PC-3 (cell line): ENCODE results near the gene SALL4. TPM values are rescaled to one million over a fixed set of nuclear protein-coding genes. Genes with fewer than 3 reads are reported as not detected.
A peak's percentile ranks its signal among the peaks of the same experiment; 100 is the strongest.

Experiments
- ATAC-seq: fragments of 200-7000 bp; cut with Tn5 transposase; 2 replicates; pipeline ENCODE4 v1.9.1; 2020; ENCODE audit warnings: mild to moderate bottlenecking, moderate library complexity
- BruUV-seq: library from RNA; stranded (reverse); fragments of 400-500 nt; replicated peaks from 2 replicates; lab custom pipeline; 2021; lab: Mats Ljungman, UMichigan
- CTCF ChIA-PET: fragments of 300-600 bp; sonication (Branson Sonifier 250); formaldehyde crosslinking; loops from one replicate; lab custom pipeline; 2022; ENCODE audit warnings: antibody characterized with exemption; lab: Charles Lee
- POLR2A ChIA-PET: fragments of 300-600 bp; sonication (Branson Sonifier 250); formaldehyde crosslinking; loops from one replicate; lab custom pipeline; 2022; ENCODE audit warnings: antibody characterized with exemption; ENCODE audit not compliant: unreplicated experiment; lab: Charles Lee
- DNase-seq: peaks from one replicate; pipeline ENCODE4 v3.0.0-alpha.2; 2015
- H2AFZ ChIP-seq: fragments of 300-600 bp; sonication (generic); 2 replicates; pipeline ENCODE4 v1.6.0; 2016; ENCODE audit warnings: antibody characterized with exemption, low read length
- H3F3A ChIP-seq: fragments of 300-600 bp; sonication (generic); one replicate; pipeline ENCODE4 v1.6.0; 2017; ENCODE audit warnings: antibody characterized with exemption, low read length, control low read depth, mild to moderate bottlenecking; ENCODE audit not compliant: unreplicated experiment
- H3K27ac ChIP-seq: fragments of 300-600 bp; sonication (generic); 2 replicates; pipeline ENCODE4 v1.5.1; 2016; ENCODE audit warnings: mild to moderate bottlenecking, low read length
- H3K27me3 ChIP-seq: fragments of 300-600 bp; sonication (generic); 2 replicates; pipeline ENCODE4 v1.6.1; 2016; ENCODE audit warnings: low read length, mixed read lengths
- H3K36me3 ChIP-seq: fragments of 300-600 bp; sonication (generic); 2 replicates; pipeline ENCODE4 v1.6.1; 2016; ENCODE audit warnings: low read depth, mixed run types, low read length, mixed read lengths
- H3K4me1 ChIP-seq: fragments of 300-600 bp; sonication (generic); 2 replicates; pipeline ENCODE4 v1.5.1; 2016; ENCODE audit warnings: low read length; ENCODE audit not compliant: insufficient read depth
- H3K4me2 ChIP-seq: fragments of 300-600 bp; sonication (generic); 2 replicates; pipeline ENCODE4 v1.6.0; 2016; ENCODE audit warnings: low read length
- H3K4me3 ChIP-seq: fragments of 300-600 bp; sonication (generic); 2 replicates; pipeline ENCODE4 v1.5.1; 2016; ENCODE audit warnings: mild to moderate bottlenecking, low read length, mixed read lengths
- H3K79me2 ChIP-seq: fragments of 300-600 bp; sonication (generic); 2 replicates; pipeline ENCODE4 v1.6.1; 2017; ENCODE audit warnings: low read length, mixed read lengths
- H3K9ac ChIP-seq: fragments of 300-600 bp; sonication (generic); 2 replicates; pipeline ENCODE4 v1.6.0; 2016; ENCODE audit warnings: mild to moderate bottlenecking, low read length
- H3K9me2 ChIP-seq: fragments of 300-600 bp; sonication (generic); replicated peaks from 2 replicates; pipeline ENCODE4 v1.6.1; 2016; ENCODE audit warnings: mixed run types, low read length, mixed read lengths
- H3K9me3 ChIP-seq: fragments of 300-600 bp; sonication (generic); 2 replicates; pipeline ENCODE4 v1.6.1; 2016; ENCODE audit warnings: low read length, mixed read lengths
- H4K20me1 ChIP-seq: fragments of 300-600 bp; sonication (generic); 2 replicates; pipeline ENCODE4 v1.6.1; 2016; ENCODE audit warnings: low read length, mixed read lengths
- CTCF ChIP-seq: fragments of 300-600 bp; sonication (generic); conservative IDR thresholded peaks from 2 replicates; pipeline ENCODE4 v1.5.1; 2017; ENCODE audit warnings: antibody characterized with exemption, low read depth, mild to moderate bottlenecking, low read length
- EZH2 ChIP-seq: fragments of 300-600 bp; sonication (generic); IDR thresholded peaks from one replicate; pipeline ENCODE4 v1.6.1; 2017; ENCODE audit warnings: antibody characterized with exemption, mild to moderate bottlenecking, low read length; ENCODE audit not compliant: unreplicated experiment
- EZH2phosphoT487 ChIP-seq: fragments of 300-600 bp; sonication (generic); IDR thresholded peaks from 2 replicates; pipeline ENCODE4 v1.6.1; 2018; ENCODE audit warnings: mild to moderate bottlenecking, antibody characterized with exemption, low read length, borderline replicate concordance
- intact Hi-C: fragments of 100-400 bp; cut with micrococcal nuclease; formaldehyde crosslinking; loops from 2 replicates; pipeline ENCODE4 v1.9.0; 2023
- total RNA-seq: library from RNA; depleted of rRNA; stranded (reverse); fragments of >200 nt; gene quantifications from 2 replicates; pipeline ENCODE4 v1.2.3, GENCODE V29; 2014

SALL4 gene
- total RNA-seq, 1 experiment from 2014 or later, result 3.1 TPM

GRCh38 chr20:51750037-51750769, 52.1 kb downstream of the SALL4 start:
- ChIA-PET POLR2A (interaction anchor here (0.5 to 1.4 kb wide), 5 partner anchors 9 to 89 kb away, joined by 3 to 4 read pairs (median 4); no protein-coding TSS in a partner anchor), CTCF (interaction anchor here (0.5 to 1.0 kb wide), 3 partner anchors 37 to 311 kb away, joined by 3 read pairs; no protein-coding TSS in a partner anchor)
- H3K9me2 ChIP-seq, result no peaks in the 10 kb centered on the region
- DNase-seq (peak; percentile 100), ATAC-seq (peak; percentile 87)
- no peak for TF ChIP-seq CTCF
- TF ChIP-seq EZH2phosphoT487, result peak; percentile 93
- H2AFZ ChIP-seq, result no peak overlapping the region
- peak overlapping the region; percentile 31; the same call in 1 of the 2 replicates for H3K4me3 ChIP-seq
- no peaks in the 10 kb centered on the region for H3K9me3 ChIP-seq
- H3K4me2 ChIP-seq, result peak overlapping the region; percentile 71
- intact Hi-C loops, result loop anchor here (5.0 kb wide), 2 partner anchors 52 to 188 kb away; partner anchors contain the start of gene SALL4
- peaks cover 8% of the 10 kb centered on the region for H3F3A ChIP-seq
- no peaks in the 10 kb centered on the region for H3K27me3 ChIP-seq
- H3K9ac ChIP-seq, result peak overlapping the region; percentile 70
- peak overlapping the region; percentile 87 for H3K27ac ChIP-seq
- no peaks in the 10 kb centered on the region for H4K20me1 ChIP-seq
- H3K4me1 ChIP-seq, result peaks cover 58% of the 10 kb centered on the region
- H3K36me3 ChIP-seq, result no peaks in the 10 kb centered on the region
- peaks cover 68% of the 10 kb centered on the region for H3K79me2 ChIP-seq
- BruUV-seq, result no TSS peak

- intact Hi-C loops, result loop anchor here (5.0 to 10.0 kb wide), 3 partner anchors 53 to 765 kb away; partner anchors contain the start of gene SALL4
- CTCF ChIA-PET, result interaction anchor here (0.5 to 1.0 kb wide), 3 partner anchors 36 to 311 kb away, joined by 3 read pairs; no protein-coding TSS in a partner anchor
These were observed 52.7 kb downstream of the SALL4 start for GRCh38 chr20:51749674-51750036.

More at GRCh38 chr20:51749674-51750036, 52.7 kb downstream of the SALL4 start:
- no peak overlapping the region for H2AFZ ChIP-seq
- no peaks in the 10 kb centered on the region for H3K36me3 ChIP-seq
- no peaks in the 10 kb centered on the region for H3K27me3 ChIP-seq
- peaks cover 68% of the 10 kb centered on the region for H3K79me2 ChIP-seq
- ATAC-seq (peak; percentile 10), DNase-seq (peak; percentile 73)
- H4K20me1 ChIP-seq, result no peaks in the 10 kb centered on the region
- H3K9ac ChIP-seq, result peak overlapping the region; percentile 70
- no peaks in the 10 kb centered on the region for H3K9me3 ChIP-seq
- H3F3A ChIP-seq, result peaks cover 8% of the 10 kb centered on the region
- no peaks in the 10 kb centered on the region for H3K9me2 ChIP-seq
- no TSS peak for BruUV-seq
- peak overlapping the region; percentile 31; the same call in 1 of the 2 replicates for H3K4me3 ChIP-seq
- H3K4me1 ChIP-seq, result peaks cover 63% of the 10 kb centered on the region
- H3K27ac ChIP-seq, result peak overlapping the region; percentile 87
- POLR2A ChIA-PET, result interaction anchor here (0.7 to 1.4 kb wide), 4 partner anchors 8 to 88 kb away, joined by 3 to 4 read pairs (median 4); no protein-coding TSS in a partner anchor
- TF ChIP-seq CTCF, result no peak
- no peak for TF ChIP-seq EZH2
- no peak for TF ChIP-seq EZH2phosphoT487
- H3K4me2 ChIP-seq, result peak overlapping the region; percentile 71
